Measurements from ENCODE around the gene SH3GL1. TPM values are rescaled to one million over a fixed set of nuclear protein-coding genes. Genes with fewer than 3 reads are reported as not detected.

SH3GL1 gene
- total RNA-seq, 1 donor from 2014 or later, result 54.2 TPM

- Mint-ChIP-seq H3K36me3 (ENCODE audit: low read depth) (peaks cover 21% of the 10 kb centered on the region), H3K4me1 (ENCODE audit: low read depth) (peaks cover 6% of the 10 kb centered on the region), H3K27ac (no peak overlapping the region), H3K27me3 (ENCODE audit: insufficient read depth) (no peaks in the 10 kb centered on the region), H3K9me3 (no peaks in the 10 kb centered on the region), H3K4me3 (no peak overlapping the region)
- DNase-seq (ENCODE audit: low spot score), result no peak
- intact Hi-C loops (cut with micrococcal nuclease), result no loop called here
Observed at GRCh38 chr19:4442819-4443146, 42.4 kb upstream of the SH3GL1 start.

GRCh38 chr19:4441994-4442818, 41.9 kb upstream of the SH3GL1 start:
- H3K4me3 Mint-ChIP-seq, result no peak overlapping the region
- no peaks in the 10 kb centered on the region for H3K9me3 Mint-ChIP-seq
- peak overlapping the region; percentile 55 for H3K27ac Mint-ChIP-seq
- DNase-seq (ENCODE audit: low spot score), result no peak
- intact Hi-C loops (cut with micrococcal nuclease), result no loop called here
- H3K36me3 Mint-ChIP-seq (ENCODE audit: low read depth), result peaks cover 18% of the 10 kb centered on the region
- H3K4me1 Mint-ChIP-seq (ENCODE audit: low read depth), result peaks cover 6% of the 10 kb centered on the region
- no peaks in the 10 kb centered on the region for H3K27me3 Mint-ChIP-seq (ENCODE audit: insufficient read depth)

- Mint-ChIP-seq H3K9me3 (no peaks in the 10 kb centered on the region), H3K27me3 (ENCODE audit: insufficient read depth) (no peaks in the 10 kb centered on the region), H3K27ac (no peak overlapping the region), H3K4me1 (ENCODE audit: low read depth) (peaks cover 10% of the 10 kb centered on the region), H3K36me3 (ENCODE audit: low read depth) (peaks cover 27% of the 10 kb centered on the region), H3K4me3 (no peak overlapping the region)
- intact Hi-C loops (cut with micrococcal nuclease), result no loop called here
- no peak for DNase-seq (ENCODE audit: low spot score)
Observed at GRCh38 chr19:4439243-4439642, 38.9 kb upstream of the SH3GL1 start.

- Mint-ChIP-seq H3K27me3 (ENCODE audit: insufficient read depth) (no peaks in the 10 kb centered on the region), H3K27ac (no peak overlapping the region), H3K9me3 (no peaks in the 10 kb centered on the region), H3K4me3 (no peak overlapping the region), H3K36me3 (ENCODE audit: low read depth) (peaks cover 26% of the 10 kb centered on the region), H3K4me1 (ENCODE audit: low read depth) (peaks cover 7% of the 10 kb centered on the region)
- intact Hi-C loops (cut with micrococcal nuclease), result no loop called here
- no peak for DNase-seq (ENCODE audit: low spot score)
Observed at GRCh38 chr19:4437103-4437502, 36.8 kb upstream of the SH3GL1 start.

GRCh38 chr19:4436231-4436630, 35.9 kb upstream of the SH3GL1 start:
- H3K9me3 Mint-ChIP-seq, result no peaks in the 10 kb centered on the region
- no peak for DNase-seq (ENCODE audit: low spot score)
- peaks cover 30% of the 10 kb centered on the region for H3K36me3 Mint-ChIP-seq (ENCODE audit: low read depth)
- H3K4me3 Mint-ChIP-seq, result no peak overlapping the region
- H3K4me1 Mint-ChIP-seq (ENCODE audit: low read depth), result peaks cover 4% of the 10 kb centered on the region
- no peak overlapping the region for H3K27ac Mint-ChIP-seq
- intact Hi-C loops (cut with micrococcal nuclease), result no loop called here
- H3K27me3 Mint-ChIP-seq (ENCODE audit: insufficient read depth), result no peaks in the 10 kb centered on the region

GRCh38 chr19:4434391-4434790, 34.0 kb upstream of the SH3GL1 start:
- no peak overlapping the region for H3K27ac Mint-ChIP-seq
- DNase-seq (ENCODE audit: low spot score), result no peak
- no peaks in the 10 kb centered on the region for H3K9me3 Mint-ChIP-seq
- H3K4me1 Mint-ChIP-seq (ENCODE audit: low read depth), result peaks cover 4% of the 10 kb centered on the region
- peaks cover 32% of the 10 kb centered on the region for H3K36me3 Mint-ChIP-seq (ENCODE audit: low read depth)
- intact Hi-C loops (cut with micrococcal nuclease), result no loop called here
- H3K27me3 Mint-ChIP-seq (ENCODE audit: insufficient read depth), result no peaks in the 10 kb centered on the region
- no peak overlapping the region for H3K4me3 Mint-ChIP-seq

- peaks cover 40% of the 10 kb centered on the region for H3K36me3 Mint-ChIP-seq (ENCODE audit: low read depth)
- DNase-seq (ENCODE audit: low spot score), result no peak
- H3K9me3 Mint-ChIP-seq, result no peaks in the 10 kb centered on the region
- intact Hi-C loops (cut with micrococcal nuclease), result no loop called here
- no peaks in the 10 kb centered on the region for H3K27me3 Mint-ChIP-seq (ENCODE audit: insufficient read depth)
- H3K4me1 Mint-ChIP-seq (ENCODE audit: low read depth), result peaks cover 4% of the 10 kb centered on the region
- no peak overlapping the region for H3K27ac Mint-ChIP-seq
- H3K4me3 Mint-ChIP-seq, result no peak overlapping the region
Observed at GRCh38 chr19:4432918-4433506, 32.7 kb upstream of the SH3GL1 start.

- peaks cover 39% of the 10 kb centered on the region for H3K36me3 Mint-ChIP-seq (ENCODE audit: low read depth)
- no peak overlapping the region for H3K4me3 Mint-ChIP-seq
- no peaks in the 10 kb centered on the region for H3K9me3 Mint-ChIP-seq
- H3K27me3 Mint-ChIP-seq (ENCODE audit: insufficient read depth), result no peaks in the 10 kb centered on the region
- peaks cover 4% of the 10 kb centered on the region for H3K4me1 Mint-ChIP-seq (ENCODE audit: low read depth)
- no peak for DNase-seq (ENCODE audit: low spot score)
- no peak overlapping the region for H3K27ac Mint-ChIP-seq
- intact Hi-C loops (cut with micrococcal nuclease), result no loop called here
Observed at GRCh38 chr19:4431808-4432674, 31.7 kb upstream of the SH3GL1 start.

GRCh38 chr19:4431296-4431695, 30.9 kb upstream of the SH3GL1 start:
- Mint-ChIP-seq H3K36me3 (ENCODE audit: low read depth) (peaks cover 39% of the 10 kb centered on the region), H3K9me3 (no peaks in the 10 kb centered on the region), H3K4me1 (ENCODE audit: low read depth) (peaks cover 4% of the 10 kb centered on the region), H3K27ac (no peak overlapping the region), H3K27me3 (ENCODE audit: insufficient read depth) (no peaks in the 10 kb centered on the region), H3K4me3 (no peak overlapping the region)
- DNase-seq (ENCODE audit: low spot score), result no peak
- intact Hi-C loops (cut with micrococcal nuclease), result no loop called here

- H3K27ac Mint-ChIP-seq, result peak overlapping the region; percentile 13
- no peak for DNase-seq (ENCODE audit: low spot score)
- H3K4me3 Mint-ChIP-seq, result no peak overlapping the region
- no peaks in the 10 kb centered on the region for H3K9me3 Mint-ChIP-seq
- no peaks in the 10 kb centered on the region for H3K27me3 Mint-ChIP-seq (ENCODE audit: insufficient read depth)
- peaks cover 41% of the 10 kb centered on the region for H3K36me3 Mint-ChIP-seq (ENCODE audit: low read depth)
- intact Hi-C loops (cut with micrococcal nuclease), result no loop called here
- H3K4me1 Mint-ChIP-seq (ENCODE audit: low read depth), result peaks cover 4% of the 10 kb centered on the region
Observed at GRCh38 chr19:4430760-4431159, 30.4 kb upstream of the SH3GL1 start.

- H3K27me3 Mint-ChIP-seq (ENCODE audit: insufficient read depth), result no peaks in the 10 kb centered on the region
- intact Hi-C loops (cut with micrococcal nuclease), result no loop called here
- no peak overlapping the region for H3K4me3 Mint-ChIP-seq
- H3K27ac Mint-ChIP-seq, result no peak overlapping the region
- DNase-seq (ENCODE audit: low spot score), result no peak
- peaks cover 38% of the 10 kb centered on the region for H3K36me3 Mint-ChIP-seq (ENCODE audit: low read depth)
- peaks cover 4% of the 10 kb centered on the region for H3K4me1 Mint-ChIP-seq (ENCODE audit: low read depth)
- H3K9me3 Mint-ChIP-seq, result no peaks in the 10 kb centered on the region
Observed at GRCh38 chr19:4429771-4430171, 29.4 kb upstream of the SH3GL1 start.

- Mint-ChIP-seq H3K4me3 (no peak overlapping the region), H3K27ac (no peak overlapping the region)
Observed at GRCh38 chr19:4429256-4429655, 28.9 kb upstream of the SH3GL1 start.

More at GRCh38 chr19:4429256-4429655, 28.9 kb upstream of the SH3GL1 start:
- Mint-ChIP-seq H3K36me3 (ENCODE audit: low read depth) (peaks cover 33% of the 10 kb centered on the region), H3K9me3 (no peaks in the 10 kb centered on the region), H3K4me1 (ENCODE audit: low read depth) (no peaks in the 10 kb centered on the region), H3K27me3 (ENCODE audit: insufficient read depth) (no peaks in the 10 kb centered on the region)
- intact Hi-C loops (cut with micrococcal nuclease), result no loop called here
- DNase-seq (ENCODE audit: low spot score), result no peak
